SU-DHL-6 (cell line): ENCODE data around the gene CRYZ.

Experiments used
- EZH2phosphoT487 ChIP-seq: fragments of 200-600 bp; sonication (generic), shearing (Covaris generic); conservative IDR thresholded peaks from 2 replicates; pipeline ENCODE4 v1.6.1; 2018; ENCODE audit warnings: mild to moderate bottlenecking, antibody characterized with exemption, low read length, moderate library complexity, mixed read lengths
- TF ChIP-seq, protein P1 (sequence below): fragments of 200-600 bp; sonication (generic); IDR thresholded peaks from one replicate; pipeline ENCODE4 v1.5.1; 2017; ENCODE audit warnings: antibody characterized with exemption, mild to moderate bottlenecking, low read length, moderate library complexity; ENCODE audit not compliant: insufficient read depth, poor library complexity, severe bottlenecking

GRCh38 chr1:74737333-74737732 is 4.5 kb upstream of the CRYZ start:
- TF ChIP-seq, protein P1, sequence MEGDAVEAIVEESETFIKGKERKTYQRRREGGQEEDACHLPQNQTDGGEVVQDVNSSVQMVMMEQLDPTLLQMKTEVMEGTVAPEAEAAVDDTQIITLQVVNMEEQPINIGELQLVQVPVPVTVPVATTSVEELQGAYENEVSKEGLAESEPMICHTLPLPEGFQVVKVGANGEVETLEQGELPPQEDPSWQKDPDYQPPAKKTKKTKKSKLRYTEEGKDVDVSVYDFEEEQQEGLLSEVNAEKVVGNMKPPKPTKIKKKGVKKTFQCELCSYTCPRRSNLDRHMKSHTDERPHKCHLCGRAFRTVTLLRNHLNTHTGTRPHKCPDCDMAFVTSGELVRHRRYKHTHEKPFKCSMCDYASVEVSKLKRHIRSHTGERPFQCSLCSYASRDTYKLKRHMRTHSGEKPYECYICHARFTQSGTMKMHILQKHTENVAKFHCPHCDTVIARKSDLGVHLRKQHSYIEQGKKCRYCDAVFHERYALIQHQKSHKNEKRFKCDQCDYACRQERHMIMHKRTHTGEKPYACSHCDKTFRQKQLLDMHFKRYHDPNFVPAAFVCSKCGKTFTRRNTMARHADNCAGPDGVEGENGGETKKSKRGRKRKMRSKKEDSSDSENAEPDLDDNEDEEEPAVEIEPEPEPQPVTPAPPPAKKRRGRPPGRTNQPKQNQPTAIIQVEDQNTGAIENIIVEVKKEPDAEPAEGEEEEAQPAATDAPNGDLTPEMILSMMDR, result no peak
- TF ChIP-seq EZH2phosphoT487, result no peak
